ENCODE measurements around the gene SLC25A19. TPM values are rescaled to one million over a fixed set of nuclear protein-coding genes. Genes with fewer than 3 reads are reported as not detected.

Gene SLC25A19
- total RNA-seq, 1 experiment from 2014 or later, result 31.0 TPM

DNA sequence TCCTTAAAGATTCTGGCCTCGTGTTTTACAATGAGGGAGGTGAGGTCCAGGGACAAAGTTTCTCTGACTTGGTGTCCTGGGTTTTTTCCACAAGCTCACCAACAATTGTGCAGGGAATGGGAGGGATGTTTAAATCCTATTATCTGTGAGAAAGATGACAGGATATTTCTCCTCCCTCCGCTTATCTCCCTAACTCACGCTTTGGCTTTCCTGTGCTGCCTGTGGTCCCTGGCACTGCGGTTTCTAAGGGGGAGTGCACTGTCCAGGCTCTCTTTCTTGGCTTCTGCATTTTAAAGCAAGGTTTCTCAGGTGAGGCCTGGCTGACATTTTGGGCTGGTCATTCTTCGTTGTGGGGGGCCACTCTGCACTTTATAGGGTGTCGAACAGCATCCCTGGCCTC lies 44.2 kb downstream of the SLC25A19 start:
- H3K27me3 ChIP-seq (ENCODE audit: control insufficient read depth, insufficient read depth, low read length), result no peaks in the 10 kb centered on the region
- no peak for DNase-seq
- no peak overlapping the region for H3K4me3 ChIP-seq (ENCODE audit: insufficient read depth, low read depth, low read length)
- peaks cover 49% of the 10 kb centered on the region for H3K36me3 ChIP-seq (replicated peaks; ENCODE audit: control insufficient read depth, insufficient read depth, low read length)

DNA sequence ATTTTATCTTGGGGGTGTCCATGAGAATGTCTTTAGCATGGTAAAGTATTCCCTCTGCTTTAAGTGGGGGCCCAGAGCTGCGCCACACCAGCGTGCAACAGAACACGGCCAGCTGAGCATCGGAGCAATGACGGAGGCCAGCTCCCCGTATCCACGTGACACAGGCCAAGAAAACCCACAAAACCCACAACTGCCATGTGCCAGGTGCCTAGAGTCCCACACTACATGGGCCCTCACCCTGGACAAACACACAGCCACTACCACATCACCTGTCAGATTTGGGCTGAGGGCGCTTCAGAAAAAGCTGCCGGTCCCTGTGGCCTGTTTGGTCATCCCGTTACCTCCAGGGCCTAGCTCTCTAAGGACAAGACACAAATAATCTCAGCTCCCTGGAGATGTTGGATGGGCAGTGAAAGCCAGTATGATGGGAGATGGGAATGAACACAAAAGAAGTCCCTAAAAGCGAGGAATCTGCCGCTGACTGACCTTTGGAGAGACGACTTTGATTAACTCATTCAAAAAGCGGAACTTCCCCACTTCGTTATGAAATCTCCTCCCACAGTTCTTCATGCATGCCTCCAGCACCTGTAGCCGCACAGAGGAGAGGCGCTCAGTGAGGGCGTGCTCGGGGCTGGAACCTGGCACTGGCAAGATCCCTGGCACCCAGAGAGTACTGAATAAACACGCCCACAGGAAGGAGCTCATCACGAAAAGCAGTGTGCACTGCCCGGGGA lies 44.9 kb downstream of the SLC25A19 start:
- H3K36me3 ChIP-seq (replicated peaks; ENCODE audit: control insufficient read depth, insufficient read depth, low read length), result peaks cover 51% of the 10 kb centered on the region
- DNase-seq, result no peak

DNA sequence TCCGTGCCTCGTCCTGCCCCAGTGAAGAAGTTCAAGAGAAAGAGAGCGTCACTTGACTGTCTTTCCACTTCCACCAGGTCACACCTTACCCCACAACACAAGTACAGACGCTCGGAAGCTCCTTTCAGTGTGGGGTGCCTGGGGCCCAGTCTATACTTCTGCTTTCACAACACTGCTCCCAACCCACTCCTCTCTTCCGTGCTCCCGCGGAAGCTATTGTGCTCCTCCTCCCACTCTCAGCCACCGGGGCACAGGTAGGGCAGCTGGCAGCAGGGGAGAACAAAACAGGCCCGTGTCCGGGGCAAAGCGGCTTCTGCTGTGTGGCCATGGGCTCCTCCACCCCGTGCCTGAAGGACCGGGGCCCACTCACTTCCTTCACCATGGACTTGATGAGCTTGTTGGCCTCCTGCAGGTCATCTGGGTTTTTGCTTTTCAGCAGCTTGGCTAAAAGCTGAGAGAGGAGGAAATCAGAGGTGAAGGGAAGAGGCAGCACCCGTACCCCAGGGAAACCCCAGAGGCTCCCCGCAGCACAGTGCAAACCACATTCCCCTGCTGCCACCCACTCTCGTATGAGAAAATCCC lies 46.7 kb downstream of the SLC25A19 start:
- no peak overlapping the region for H3K4me3 ChIP-seq (ENCODE audit: insufficient read depth, low read depth, low read length)
- peaks cover 62% of the 10 kb centered on the region for H3K36me3 ChIP-seq (replicated peaks; ENCODE audit: control insufficient read depth, insufficient read depth, low read length)
- peak; percentile 32 for DNase-seq
- no peaks in the 10 kb centered on the region for H3K27me3 ChIP-seq (ENCODE audit: control insufficient read depth, insufficient read depth, low read length)

More for the DNA sequence above, 44.9 kb downstream of the SLC25A19 start:
- Histone ChIP-seq H3K27me3 (ENCODE audit: control insufficient read depth, insufficient read depth, low read length) (no peaks in the 10 kb centered on the region), H3K4me3 (ENCODE audit: insufficient read depth, low read depth, low read length) (no peak overlapping the region)

DNA sequence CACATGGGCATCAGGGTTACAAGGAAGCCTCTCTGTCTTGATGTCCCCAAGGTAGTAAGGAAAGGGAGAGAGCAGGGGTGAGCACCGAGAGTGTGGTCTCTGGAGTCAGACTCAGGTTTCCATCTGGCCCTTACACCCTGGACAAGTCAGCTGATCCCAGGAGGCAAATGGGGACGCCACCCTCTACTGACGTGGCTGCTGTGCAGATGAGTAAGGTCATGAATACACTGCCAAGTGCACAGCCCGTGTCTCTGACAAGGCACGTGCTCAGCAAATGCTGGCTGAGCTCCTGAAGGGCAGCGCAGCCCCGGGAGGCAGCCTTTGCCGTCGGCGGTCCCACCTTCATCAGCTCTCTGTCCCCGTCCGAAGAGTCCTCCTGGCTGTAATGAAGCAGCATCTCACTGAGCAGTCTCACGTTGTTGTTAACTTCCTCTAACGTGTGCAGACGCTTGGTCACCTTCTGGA lies 47.2 kb downstream of the SLC25A19 start:
- Histone ChIP-seq H3K4me3 (ENCODE audit: insufficient read depth, low read depth, low read length) (no peak overlapping the region), H3K27me3 (ENCODE audit: control insufficient read depth, insufficient read depth, low read length) (no peaks in the 10 kb centered on the region), H3K36me3 (replicated peaks; ENCODE audit: control insufficient read depth, insufficient read depth, low read length) (peaks cover 67% of the 10 kb centered on the region)
- DNase-seq, result peak; percentile 29

DNA sequence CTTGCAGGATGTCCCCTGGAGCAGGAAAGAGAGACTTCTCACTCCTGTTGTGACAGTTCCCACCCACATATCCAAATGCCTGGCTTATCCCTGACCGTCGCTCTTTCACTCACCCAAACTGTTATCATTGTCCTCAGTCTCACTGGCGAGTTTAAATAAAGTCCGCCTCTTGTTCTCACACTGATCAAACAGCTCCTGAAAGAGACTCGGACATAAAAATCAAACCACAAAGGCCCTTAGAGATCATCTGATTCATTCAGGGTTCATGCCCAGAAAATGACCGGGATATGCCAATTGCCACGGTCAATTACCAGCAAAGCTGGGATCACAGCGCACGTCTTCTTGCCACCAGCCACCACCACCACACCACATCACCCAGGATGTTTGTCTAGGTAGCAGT lies 47.7 kb downstream of the SLC25A19 start:
- no peak overlapping the region for H3K4me3 ChIP-seq (ENCODE audit: insufficient read depth, low read depth, low read length)
- peak; percentile 26 for DNase-seq
- H3K27me3 ChIP-seq (ENCODE audit: control insufficient read depth, insufficient read depth, low read length), result no peaks in the 10 kb centered on the region
- peaks cover 70% of the 10 kb centered on the region for H3K36me3 ChIP-seq (replicated peaks; ENCODE audit: control insufficient read depth, insufficient read depth, low read length)

DNA sequence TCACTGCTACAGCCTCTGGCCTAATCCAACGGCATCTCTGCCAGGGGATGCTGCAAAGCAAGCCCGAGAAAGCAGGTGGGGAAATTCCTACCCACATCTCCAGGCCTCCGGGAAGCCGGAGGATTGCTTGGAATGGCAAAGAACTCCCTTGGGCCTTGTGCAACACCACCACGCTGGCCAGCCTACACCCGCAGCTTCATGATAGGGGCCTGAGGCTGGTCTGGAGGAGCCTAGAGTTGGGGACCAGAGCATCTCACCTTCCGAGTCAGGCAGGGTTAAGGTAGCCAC lies 48.1 kb downstream of the SLC25A19 start:
- Histone ChIP-seq H3K36me3 (replicated peaks; ENCODE audit: control insufficient read depth, insufficient read depth, low read length) (peaks cover 69% of the 10 kb centered on the region), H3K27me3 (ENCODE audit: control insufficient read depth, insufficient read depth, low read length) (no peaks in the 10 kb centered on the region)
- DNase-seq, result no peak

DNA sequence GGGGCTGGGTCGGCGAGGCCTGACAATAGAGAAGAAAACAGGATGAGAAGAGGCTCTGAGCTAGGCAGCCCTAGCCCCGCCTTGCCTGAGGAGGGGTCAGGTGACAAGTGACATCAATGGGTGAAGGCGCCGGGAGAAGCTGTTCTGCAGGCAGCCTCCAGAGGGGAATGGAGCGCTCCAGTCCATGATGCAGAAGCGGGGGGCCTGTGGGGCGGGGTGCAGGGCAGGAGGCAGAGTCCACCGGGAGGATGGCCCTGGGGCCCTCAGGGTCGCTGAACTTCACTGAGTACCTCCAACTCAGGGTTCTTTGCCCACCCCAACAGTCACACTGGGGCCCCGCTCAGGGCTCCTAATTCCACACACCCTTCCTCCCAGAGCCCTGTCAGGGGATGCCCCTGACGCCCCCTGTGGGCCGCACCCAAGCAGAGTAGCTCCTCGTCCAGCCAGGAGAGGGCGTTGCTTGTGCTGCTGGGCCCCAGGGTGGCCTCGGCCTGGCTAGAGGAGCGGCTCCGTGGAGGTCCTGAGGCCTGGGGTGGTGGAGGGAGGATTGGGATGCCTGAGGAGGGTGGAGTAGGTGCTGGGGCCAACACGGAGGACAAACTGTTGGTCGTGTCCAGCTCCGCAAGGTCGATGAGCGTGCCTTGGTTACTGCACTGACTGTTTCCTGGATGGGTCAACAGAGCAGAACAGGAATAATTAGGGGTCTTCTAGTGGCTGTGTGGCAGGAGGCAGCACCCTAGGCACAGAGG lies 48.7 kb downstream of the SLC25A19 start:
- DNase-seq, result peak; percentile 96
- Histone ChIP-seq H3K36me3 (replicated peaks; ENCODE audit: control insufficient read depth, insufficient read depth, low read length) (peaks cover 65% of the 10 kb centered on the region), H3K4me3 (ENCODE audit: insufficient read depth, low read depth, low read length) (no peak overlapping the region), H3K27me3 (ENCODE audit: control insufficient read depth, insufficient read depth, low read length) (no peaks in the 10 kb centered on the region)

More for the DNA sequence above, 48.1 kb downstream of the SLC25A19 start:
- no peak overlapping the region for H3K4me3 ChIP-seq (ENCODE audit: insufficient read depth, low read depth, low read length)

DNA sequence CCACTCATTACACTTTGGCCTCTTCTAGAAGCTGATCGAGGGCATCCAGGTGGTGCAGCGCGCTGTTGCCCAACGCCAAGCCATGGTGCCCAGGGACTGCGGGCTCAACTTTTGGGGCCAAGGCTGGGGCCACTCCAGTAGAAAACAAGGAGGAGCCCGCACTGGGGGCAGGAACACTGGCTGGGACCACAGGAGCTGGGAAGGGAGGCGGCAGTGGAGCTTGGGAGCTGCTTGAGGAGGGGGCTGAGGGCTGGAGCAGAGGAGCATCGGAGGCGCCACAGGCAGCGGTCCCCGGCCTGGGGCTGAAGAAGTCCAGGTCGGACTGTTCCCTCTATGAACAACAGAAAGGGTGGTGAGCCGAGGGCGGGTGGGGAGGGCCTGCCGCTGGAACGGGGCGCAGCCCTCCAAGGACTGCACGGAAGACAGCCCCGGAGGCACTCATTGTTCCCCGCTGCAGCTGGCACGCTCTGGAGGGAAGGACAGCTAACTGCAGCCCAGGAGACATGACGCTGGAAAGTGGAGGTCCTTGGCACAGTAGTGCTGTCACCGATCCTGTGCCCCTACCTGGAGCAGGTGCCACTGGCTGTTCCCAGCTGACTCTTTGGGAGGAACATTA lies 49.3 kb downstream of the SLC25A19 start:
- no peaks in the 10 kb centered on the region for H3K27me3 ChIP-seq (ENCODE audit: control insufficient read depth, insufficient read depth, low read length)
- H3K4me3 ChIP-seq (ENCODE audit: insufficient read depth, low read depth, low read length), result no peak overlapping the region
- no peak for DNase-seq
- H3K36me3 ChIP-seq (replicated peaks; ENCODE audit: control insufficient read depth, insufficient read depth, low read length), result peaks cover 66% of the 10 kb centered on the region

DNA sequence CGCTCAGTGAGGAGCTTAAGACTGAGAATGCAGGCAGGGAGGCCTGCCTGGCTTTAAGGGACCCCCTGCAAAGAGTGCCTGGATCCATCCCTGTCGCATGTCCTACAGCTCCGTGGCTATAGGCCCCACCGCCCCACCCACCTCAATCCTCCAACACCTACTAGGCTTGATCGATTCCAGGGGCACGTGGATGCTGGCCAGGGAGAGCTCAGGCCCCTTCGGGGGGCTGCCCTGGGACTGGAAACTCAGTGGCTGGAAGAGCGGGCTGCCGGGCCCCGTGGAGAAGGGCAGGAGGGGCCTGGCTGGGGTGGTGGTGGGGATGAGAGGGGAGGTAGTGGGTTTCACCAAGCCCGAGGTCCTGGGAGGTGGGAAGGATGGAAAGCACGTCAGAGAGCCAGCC lies 50.0 kb downstream of the SLC25A19 start:
- no peaks in the 10 kb centered on the region for H3K27me3 ChIP-seq (ENCODE audit: control insufficient read depth, insufficient read depth, low read length)
- DNase-seq, result no peak
- H3K4me3 ChIP-seq (ENCODE audit: insufficient read depth, low read depth, low read length), result no peak overlapping the region
- H3K36me3 ChIP-seq (replicated peaks; ENCODE audit: control insufficient read depth, insufficient read depth, low read length), result peaks cover 68% of the 10 kb centered on the region

DNA sequence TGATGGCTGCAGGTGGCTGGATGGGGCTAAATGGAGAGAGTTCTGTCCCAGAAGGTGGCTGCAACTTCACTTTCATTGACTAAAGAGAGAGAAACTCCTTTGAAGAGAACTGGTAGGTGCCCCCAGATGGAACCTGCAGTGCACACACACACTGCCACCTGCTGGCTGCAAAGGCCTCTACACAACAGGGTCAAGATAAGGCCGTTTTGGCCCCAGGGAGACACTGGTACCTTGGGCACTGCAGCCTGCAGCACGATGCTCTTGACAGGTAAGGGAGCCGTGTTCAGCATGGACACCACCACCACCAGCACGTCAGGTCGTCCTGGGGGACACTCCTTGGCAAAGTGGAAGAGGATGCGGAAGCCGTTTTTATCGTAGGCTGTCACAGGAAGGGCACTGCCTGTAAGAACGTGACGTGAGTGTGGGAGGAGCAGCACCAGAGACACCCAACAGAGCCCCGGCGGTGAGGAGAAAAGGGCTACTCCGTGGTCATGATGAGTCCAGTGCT lies 50.5 kb downstream of the SLC25A19 start:
- H3K4me3 ChIP-seq (ENCODE audit: insufficient read depth, low read depth, low read length), result no peak overlapping the region
- H3K36me3 ChIP-seq (replicated peaks; ENCODE audit: control insufficient read depth, insufficient read depth, low read length), result peaks cover 64% of the 10 kb centered on the region
- DNase-seq, result peak; percentile 92
- no peaks in the 10 kb centered on the region for H3K27me3 ChIP-seq (ENCODE audit: control insufficient read depth, insufficient read depth, low read length)

DNA sequence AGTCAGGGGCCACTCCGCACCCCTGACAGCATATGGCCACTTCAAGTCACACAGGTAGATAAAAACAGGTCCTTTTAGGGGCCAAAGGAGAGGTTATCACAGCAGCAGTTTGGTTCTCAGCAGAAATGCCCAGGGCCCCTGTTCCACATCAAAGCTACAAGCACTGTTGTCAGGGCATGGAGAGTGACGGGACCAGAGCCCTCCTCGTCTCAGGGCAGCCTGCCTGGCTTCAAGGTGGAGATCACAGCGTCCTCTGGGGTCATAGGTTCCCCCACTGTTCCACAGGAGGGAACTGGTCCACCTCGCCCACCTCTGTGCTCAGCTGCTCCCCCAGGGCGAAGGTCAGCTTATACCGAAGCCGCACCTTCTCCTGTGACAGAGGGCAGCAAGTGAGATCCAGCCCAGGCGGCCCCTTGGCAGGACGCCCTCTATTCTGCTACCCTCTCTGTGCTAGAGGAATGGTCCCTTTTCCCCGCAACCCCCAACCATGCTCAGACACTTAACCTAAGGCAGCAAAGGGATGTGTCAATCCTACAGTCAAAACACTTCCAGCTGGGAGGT lies 51.1 kb downstream of the SLC25A19 start:
- H3K4me3 ChIP-seq (ENCODE audit: insufficient read depth, low read depth, low read length), result no peak overlapping the region
- no peaks in the 10 kb centered on the region for H3K27me3 ChIP-seq (ENCODE audit: control insufficient read depth, insufficient read depth, low read length)
- DNase-seq, result no peak
- H3K36me3 ChIP-seq (replicated peaks; ENCODE audit: control insufficient read depth, insufficient read depth, low read length), result peaks cover 58% of the 10 kb centered on the region

DNA sequence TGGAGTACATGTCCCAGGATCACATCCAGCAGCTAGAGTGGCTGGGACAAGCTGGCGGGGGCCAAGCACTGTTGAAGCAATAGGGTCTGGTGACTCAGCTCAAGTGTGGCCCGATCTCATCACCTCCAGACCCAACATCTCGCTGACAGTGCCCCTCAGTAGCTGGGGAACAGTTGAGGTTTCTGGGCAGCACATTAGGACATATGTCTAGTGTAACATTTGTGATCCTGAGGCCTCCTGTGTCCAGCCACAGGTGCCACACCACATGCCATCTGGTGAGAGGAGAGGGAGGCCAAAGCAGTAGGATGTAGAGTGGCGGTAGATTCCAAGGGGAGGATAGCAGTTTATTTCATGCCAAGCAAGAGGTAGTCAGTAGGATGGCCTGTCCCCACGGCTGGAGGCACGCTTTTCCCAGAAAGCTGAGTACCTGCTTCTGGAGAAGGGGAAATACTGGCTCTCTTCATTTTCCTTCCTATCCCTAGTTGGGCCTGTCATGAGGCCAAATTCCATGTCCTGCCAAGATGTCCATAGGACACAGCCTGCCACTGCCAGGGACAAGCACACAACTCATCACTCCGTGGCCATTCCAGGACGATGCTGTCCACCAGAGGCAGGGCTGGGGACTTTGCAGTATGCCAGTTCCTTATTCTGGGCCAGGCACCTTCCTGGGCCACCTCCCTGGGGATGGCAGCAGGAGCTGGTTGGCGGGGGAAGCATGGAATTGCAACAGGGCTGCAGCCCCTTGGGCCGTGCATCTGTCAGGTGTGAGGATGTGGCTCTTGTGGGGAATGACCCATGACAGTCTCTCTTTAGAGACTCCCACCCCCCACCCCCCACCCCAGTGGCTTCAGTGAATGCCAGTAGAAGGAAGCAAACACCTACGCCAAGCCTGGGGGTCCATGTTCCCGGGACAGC lies 51.9 kb downstream of the SLC25A19 start:
- peak; percentile 22 for DNase-seq
- no peak overlapping the region for H3K4me3 ChIP-seq (ENCODE audit: insufficient read depth, low read depth, low read length)
- peaks cover 59% of the 10 kb centered on the region for H3K36me3 ChIP-seq (replicated peaks; ENCODE audit: control insufficient read depth, insufficient read depth, low read length)
- no peaks in the 10 kb centered on the region for H3K27me3 ChIP-seq (ENCODE audit: control insufficient read depth, insufficient read depth, low read length)

DNA sequence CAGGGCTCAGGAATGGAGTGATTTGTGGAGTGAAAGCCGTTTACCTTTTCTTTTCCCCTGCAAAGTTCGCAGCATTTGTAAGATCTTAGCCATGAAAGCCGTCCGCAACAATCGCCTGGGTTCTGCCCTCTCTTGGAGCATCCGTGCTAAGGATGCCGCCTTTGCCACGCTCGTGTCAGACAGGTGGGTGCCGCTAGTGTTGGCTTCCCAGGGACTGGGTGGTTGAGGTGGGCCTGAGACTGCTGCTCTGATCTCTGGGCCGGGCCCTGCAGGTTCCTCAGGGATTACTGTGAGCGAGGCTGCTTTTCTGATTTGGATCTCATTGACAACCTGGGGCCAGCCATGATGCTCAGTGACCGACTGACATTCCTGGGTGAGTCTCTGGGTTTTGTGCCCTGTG lies 56.4 kb downstream of the SLC25A19 start:
- DNase-seq, result no peak
- H3K4me3 ChIP-seq (ENCODE audit: insufficient read depth, low read depth, low read length), result no peak overlapping the region
- no peaks in the 10 kb centered on the region for H3K27me3 ChIP-seq (ENCODE audit: control insufficient read depth, insufficient read depth, low read length)
- H3K36me3 ChIP-seq (replicated peaks; ENCODE audit: control insufficient read depth, insufficient read depth, low read length), result peaks cover 60% of the 10 kb centered on the region
